Neuronal stem cell (in vitro differentiated cells): ENCODE data around the gene PGBD2.
"Not testable (repeated sequence)": the region's sequence is repeated elsewhere in the genome, so short reads cannot be mapped to it uniquely, and the experiment has no call there.

Experiments used
- DNase-seq: peaks from one replicate; pipeline ENCODE4 v3.0.0-alpha.2; 2013; ENCODE audit warnings: low spot score
- H2AFZ ChIP-seq: one replicate; pipeline ENCODE4 v1.6.1; 2013; ENCODE audit warnings: mild to moderate bottlenecking, low read length, inconsistent platforms
- H2AK5ac ChIP-seq: 2 replicates; pipeline ENCODE4 v1.6.1; 2013; ENCODE audit warnings: low read depth, mild to moderate bottlenecking, inconsistent platforms, low read length, moderate library complexity, mixed read lengths
- H2BK120ac ChIP-seq: 2 replicates; pipeline ENCODE4 v1.6.1; 2013; ENCODE audit warnings: low read depth, mild to moderate bottlenecking, inconsistent platforms, low read length, moderate library complexity, mixed read lengths
- H2BK12ac ChIP-seq: one replicate; pipeline ENCODE4 v1.6.1; 2013; ENCODE audit warnings: low read length, inconsistent platforms
- H2BK15ac ChIP-seq: 2 replicates; pipeline ENCODE4 v1.6.1; 2013; ENCODE audit warnings: mild to moderate bottlenecking, low read length, inconsistent platforms, mixed read lengths
- H2BK5ac ChIP-seq: one replicate; pipeline ENCODE4 v1.6.1; 2013; ENCODE audit warnings: inconsistent platforms, mild to moderate bottlenecking, low read length, moderate library complexity
- H3K14ac ChIP-seq: one replicate; pipeline ENCODE4 v1.6.1; 2013; ENCODE audit warnings: low read length, inconsistent platforms
- H3K18ac ChIP-seq: 2 replicates; pipeline ENCODE4 v1.6.1; 2013; ENCODE audit warnings: low read length, inconsistent platforms
- H3K23ac ChIP-seq: 2 replicates; pipeline ENCODE4 v1.6.1; 2013; ENCODE audit warnings: low read depth, mild to moderate bottlenecking, mixed read lengths, low read length, inconsistent platforms; ENCODE audit not compliant: poor library complexity
- H3K27ac ChIP-seq: replicated peaks from 3 replicates; pipeline ENCODE4 v1.5.1; 2013; ENCODE audit warnings: low read length, inconsistent platforms
- H3K27me3 ChIP-seq, 3 experiments: 2 replicates each; pipeline ENCODE4 v1.6.1; 2013; ENCODE audit warnings: low read length in 3 of 3, mild to moderate bottlenecking in 2 of 3, inconsistent platforms in 1 of 3, low read depth in 1 of 3, mixed read lengths in 1 of 3, moderate library complexity in 1 of 3; ENCODE audit not compliant: control insufficient read depth in 3 of 3, insufficient read depth in 3 of 3
- H3K36me3 ChIP-seq, 2 donors: replicated peaks in 1 of 2; 2 replicates each; pipeline ENCODE4 v1.6.1; 2013; ENCODE audit warnings: low read length in 2 of 2; ENCODE audit not compliant: control insufficient read depth in 2 of 2, insufficient read depth in 2 of 2
- H3K4ac ChIP-seq: 2 replicates; pipeline ENCODE4 v1.6.1; 2013; ENCODE audit warnings: inconsistent platforms, mild to moderate bottlenecking, low read length, moderate library complexity
- H3K4me1 ChIP-seq, 2 donors: 1 replicate in 1 of 2; 2 replicates in 1 of 2; pipeline ENCODE4 v1.6.1; 2013; ENCODE audit warnings: low read length in 2 of 2, low read depth in 1 of 2; ENCODE audit not compliant: control insufficient read depth in 2 of 2, insufficient read depth in 1 of 2
- H3K4me2 ChIP-seq: one replicate; pipeline ENCODE4 v1.6.1; 2013; ENCODE audit warnings: mild to moderate bottlenecking, low read length, inconsistent platforms; ENCODE audit not compliant: insufficient read depth, poor library complexity, severe bottlenecking
- H3K4me3 ChIP-seq, 2 donors: 2 replicates each; pipeline ENCODE4 v1.5.1; 2013; ENCODE audit warnings: low read length in 2 of 2, mild to moderate bottlenecking in 2 of 2, inconsistent platforms in 1 of 2, moderate library complexity in 1 of 2
- H3K79me1 ChIP-seq: one replicate; pipeline ENCODE4 v1.6.1; 2013; ENCODE audit warnings: low read depth, mild to moderate bottlenecking, inconsistent platforms, low read length, moderate library complexity
- H3K9ac ChIP-seq: one replicate; pipeline ENCODE4 v1.6.1; 2013; ENCODE audit warnings: mild to moderate bottlenecking, low read depth, low read length, inconsistent platforms; ENCODE audit not compliant: poor library complexity
- H3K9me3 ChIP-seq, 2 donors: replicated peaks in 1 of 2; 2 replicates each; pipeline versions ENCODE3 to v1.6.1; 2013; ENCODE audit warnings: low read length in 2 of 2, mild to moderate bottlenecking in 2 of 2, inconsistent platforms in 1 of 2, low read depth in 1 of 2, mixed read lengths in 1 of 2, moderate library complexity in 1 of 2; ENCODE audit not compliant: control insufficient read depth in 2 of 2, insufficient read depth in 1 of 2
- H4K8ac ChIP-seq: one replicate; pipeline ENCODE4 v1.6.1; 2013; ENCODE audit warnings: low read depth, mild to moderate bottlenecking, inconsistent platforms, low read length, moderate library complexity
- H4K91ac ChIP-seq: one replicate; pipeline ENCODE4 v1.6.1; 2013; ENCODE audit warnings: low read length, low read depth, mild to moderate bottlenecking, inconsistent platforms; ENCODE audit not compliant: poor library complexity
- WGBS, 2 donors: extraction: QIAGEN DNeasy Blood & Tissue Kit; methylation state at CpG; one replicate each; pipeline ENCODE4 v1.1.7; 2013; ENCODE audit warnings: missing lambda C conversion rate in 2 of 2, mixed read lengths in 1 of 2; ENCODE audit not compliant: insufficient read length in 2 of 2, insufficient replicate concordance in 1 of 2; ENCODE audit errors: extremely low coverage in 2 of 2; 5-methylcytosine and 5-hydroxymethylcytosine counted together

The PGBD2 gene

DNA sequence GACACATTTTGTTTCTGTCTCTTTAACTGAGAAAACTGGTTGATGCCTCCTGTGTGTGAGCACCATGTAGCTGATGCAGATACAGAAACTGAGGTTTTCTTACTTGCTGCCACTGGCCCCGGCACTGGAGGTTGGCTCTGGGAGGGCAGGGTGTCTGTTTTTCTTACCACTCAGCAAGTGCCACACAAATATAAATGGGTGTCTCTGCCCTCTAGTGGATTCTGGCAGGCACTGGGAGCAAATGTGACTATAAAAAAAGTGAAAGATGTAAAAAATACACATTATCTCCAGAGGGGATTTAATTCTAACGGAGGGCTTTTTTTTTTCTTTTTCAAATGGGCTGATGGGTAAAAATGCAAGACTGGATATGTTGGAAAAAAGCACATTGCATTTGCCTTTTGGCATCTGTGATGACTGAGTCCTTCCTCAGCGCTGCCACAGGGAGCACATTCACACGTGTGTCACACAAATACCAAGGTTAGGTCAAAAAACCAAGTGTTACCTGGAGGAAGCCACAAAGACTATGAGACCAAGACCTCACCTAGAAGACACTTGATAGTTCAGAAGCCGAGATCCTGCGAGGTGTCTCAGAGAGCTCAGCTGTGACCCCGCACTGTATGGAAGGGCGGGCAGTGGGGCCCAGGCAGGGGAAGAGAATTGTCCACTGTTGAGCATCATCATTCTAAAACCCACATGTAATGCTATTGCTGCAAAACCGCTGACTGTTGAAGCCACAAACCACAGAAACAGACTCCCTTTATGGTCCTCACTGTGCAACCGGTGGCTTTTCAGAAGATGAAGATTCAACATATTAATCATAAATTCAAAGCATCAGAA lies 18.9 kb downstream of the PGBD2 start:
- no peak overlapping the region for H2AFZ ChIP-seq
- H3K4me2 ChIP-seq: no peak overlapping the region
- H3K27me3 ChIP-seq: no peaks in the 10 kb centered on the region
- no peak overlapping the region for H3K4ac ChIP-seq
- peaks cover 0 to 15% of the 10 kb centered on the region in 2 donors for H3K36me3 ChIP-seq
- no peak overlapping the region for H3K14ac ChIP-seq
- H3K4me3 ChIP-seq: no peak overlapping the region
- no peak overlapping the region for H2BK15ac ChIP-seq
- no peak overlapping the region for H2AK5ac ChIP-seq
- no peak for DNase-seq
- no peak overlapping the region for H2BK5ac ChIP-seq
- H2BK120ac ChIP-seq: no peak overlapping the region
- H3K79me1 ChIP-seq: no peaks in the 10 kb centered on the region
- H3K23ac ChIP-seq: no peak overlapping the region
- H3K27ac ChIP-seq: no peak overlapping the region
- H2BK12ac ChIP-seq: no peak overlapping the region
- no peaks in the 10 kb centered on the region for H3K9me3 ChIP-seq
- no peak overlapping the region for H3K18ac ChIP-seq
- no CpG with 5 or more reads among the region's 10 CpGs for WGBS, 2 donors
- H3K9ac ChIP-seq: no peak overlapping the region
- no peak overlapping the region for H4K8ac ChIP-seq
- peaks cover 0 to 10% of the 10 kb centered on the region in 2 donors for H3K4me1 ChIP-seq
- H4K91ac ChIP-seq: no peak overlapping the region

DNA sequence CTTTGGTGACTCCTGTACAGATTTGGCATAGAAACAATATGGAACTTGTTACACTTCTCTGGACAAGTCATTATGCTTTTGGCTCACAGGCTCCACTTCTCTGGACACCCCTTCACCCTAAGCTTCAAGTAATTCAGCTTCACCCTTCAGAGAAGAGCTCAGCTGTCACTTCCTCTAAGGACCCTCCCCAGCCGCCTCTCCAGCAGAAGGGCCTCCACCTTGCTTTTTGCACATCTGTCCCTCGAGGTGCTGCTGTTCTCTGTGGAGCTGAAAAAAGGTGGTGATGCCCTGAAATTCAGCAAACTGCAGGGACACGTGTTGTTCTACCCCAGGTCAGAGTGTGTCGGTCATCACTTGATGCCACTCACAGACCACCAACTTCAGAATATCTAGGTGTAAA lies 19.8 kb downstream of the PGBD2 start:
- H3K4ac ChIP-seq, H3K27ac ChIP-seq, DNase-seq, H3K18ac ChIP-seq, H2BK5ac ChIP-seq, H4K91ac ChIP-seq, H3K9ac ChIP-seq, H3K23ac ChIP-seq, H2AK5ac ChIP-seq, H3K4me3 ChIP-seq, H3K27me3 ChIP-seq, H2BK12ac ChIP-seq, H3K9me3 ChIP-seq, H3K79me1 ChIP-seq, H4K8ac ChIP-seq, H3K14ac ChIP-seq, H2BK120ac ChIP-seq, H2BK15ac ChIP-seq, H3K4me2 ChIP-seq, H2AFZ ChIP-seq: not testable (repeated sequence)
- WGBS, 2 donors: no CpG with 5 or more reads among the region's 4 CpGs
- Histone ChIP-seq H3K36me3 (peaks cover 0 to 15% of the 10 kb centered on the region in 2 donors), H3K4me1 (peaks cover 0 to 10% of the 10 kb centered on the region in 2 donors)

DNA sequence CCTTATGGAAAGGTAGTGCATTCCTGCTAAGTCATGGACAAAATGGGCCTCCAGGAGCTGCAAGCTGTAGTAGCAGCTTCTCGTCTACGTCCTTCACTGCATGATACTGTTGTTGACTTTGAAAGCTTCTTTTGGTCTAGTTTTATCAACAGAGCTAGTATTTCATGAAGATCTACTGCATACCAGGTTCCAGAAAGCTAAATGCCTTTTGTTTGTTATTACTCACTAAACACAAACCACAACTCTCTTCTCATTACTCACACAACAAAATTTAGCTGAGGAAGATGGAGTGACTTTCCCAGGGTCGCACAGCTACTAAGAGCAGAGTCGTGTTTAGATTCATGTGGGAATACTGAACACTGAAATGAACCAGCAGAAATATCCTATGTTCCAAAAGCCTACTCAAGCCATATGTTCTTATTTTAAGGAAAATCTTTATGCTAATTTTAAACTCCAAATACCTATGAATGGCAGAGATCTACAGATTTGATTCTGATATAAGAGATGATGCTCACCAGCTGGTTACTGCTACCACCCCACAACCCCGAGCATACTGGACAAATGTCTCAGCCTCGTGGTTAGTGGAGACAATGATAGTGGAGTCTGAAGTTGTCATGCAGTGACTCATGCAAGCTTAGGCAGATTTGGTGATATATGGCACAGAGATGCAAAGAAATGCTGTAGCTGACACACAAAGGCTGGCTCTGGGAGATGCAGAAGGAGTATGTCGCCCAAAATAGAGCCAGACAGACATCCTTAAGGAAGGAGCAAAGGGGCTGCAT lies 20.6 kb downstream of the PGBD2 start:
- Histone ChIP-seq H3K23ac (no peak overlapping the region), H3K18ac (no peak overlapping the region), H3K9me3 (no peaks in the 10 kb centered on the region), H3K79me1 (no peaks in the 10 kb centered on the region), H4K8ac (no peak overlapping the region), H2BK15ac (no peak overlapping the region), H3K36me3 (peaks cover 0 to 11% of the 10 kb centered on the region in 2 donors), H2AK5ac (no peak overlapping the region), H2BK5ac (no peak overlapping the region), H3K4me1 (peaks cover 0 to 10% of the 10 kb centered on the region in 2 donors), H3K4me2 (no peak overlapping the region), H3K27me3 (no peaks in the 10 kb centered on the region), H2BK120ac (no peak overlapping the region), H3K4ac (no peak overlapping the region), H3K27ac (no peak overlapping the region), H2BK12ac (no peak overlapping the region), H3K14ac (no peak overlapping the region), H2AFZ (no peak overlapping the region), H4K91ac (no peak overlapping the region), H3K9ac (no peak overlapping the region), H3K4me3 (no peak overlapping the region)
- no peak for DNase-seq
- no CpG with 5 or more reads among the region's 7 CpGs for WGBS, 2 donors

- not testable (repeated sequence) for H3K23ac ChIP-seq, H2BK120ac ChIP-seq, H3K4me3 ChIP-seq, H2BK5ac ChIP-seq, H4K91ac ChIP-seq, H2BK15ac ChIP-seq, H2AFZ ChIP-seq, H3K9ac ChIP-seq, H3K4me2 ChIP-seq, H3K79me1 ChIP-seq, H3K9me3 ChIP-seq, H3K18ac ChIP-seq, DNase-seq, H3K27me3 ChIP-seq, H2AK5ac ChIP-seq, H4K8ac ChIP-seq, H3K14ac ChIP-seq, H3K27ac ChIP-seq, H2BK12ac ChIP-seq, H3K4ac ChIP-seq
- WGBS, 2 donors: no CpG with 5 or more reads among the region's 3 CpGs
- Histone ChIP-seq H3K36me3 (peaks cover 0 to 11% of the 10 kb centered on the region in 2 donors), H3K4me1 (peaks cover 0 to 10% of the 10 kb centered on the region in 2 donors)
These were observed 21.2 kb downstream of the PGBD2 start for GRCh38 chr1:248927283-248927682.
